DOHH2 (cell line): ENCODE measurements around the gene RBM18.

Experiments used
- H3F3A ChIP-seq: fragments of 200-600 bp; sonication (generic), shearing (Covaris generic); 2 replicates; pipeline ENCODE4 v1.6.0; 2016; ENCODE audit warnings: antibody characterized with exemption, mild to moderate bottlenecking; ENCODE audit not compliant: control insufficient read depth, insufficient read depth
- H3K27ac ChIP-seq: fragments of 200-600 bp; sonication (generic); 2 replicates; pipeline ENCODE4 v1.5.1; 2014; ENCODE audit warnings: low read depth, mild to moderate bottlenecking, low read length, moderate library complexity
- H3K27me3 ChIP-seq: fragments of 200-600 bp; sonication (generic); 2 replicates; pipeline ENCODE4 v1.6.1; 2014; ENCODE audit warnings: mild to moderate bottlenecking, low read length, mixed read lengths; ENCODE audit not compliant: control insufficient read depth
- H3K36me3 ChIP-seq: fragments of 200-600 bp; sonication (generic); 2 replicates; pipeline ENCODE4 v1.6.1; 2014; ENCODE audit warnings: mild to moderate bottlenecking, low read length, moderate library complexity, mixed read lengths; ENCODE audit not compliant: control insufficient read depth
- H3K4me1 ChIP-seq: fragments of 200-600 bp; sonication (generic); 2 replicates; pipeline ENCODE4 v1.6.1; 2014; ENCODE audit warnings: mild to moderate bottlenecking, low read length, mixed read lengths; ENCODE audit not compliant: control insufficient read depth
- H3K4me2 ChIP-seq: fragments of 200-600 bp; sonication (generic); 2 replicates; pipeline ENCODE4 v1.6.0; 2014; ENCODE audit warnings: mild to moderate bottlenecking, low read length, moderate library complexity
- H3K4me3 ChIP-seq: fragments of 200-600 bp; sonication (generic); 2 replicates; pipeline ENCODE4 v1.5.1; 2014; ENCODE audit warnings: mild to moderate bottlenecking, low read length, mixed read lengths
- H3K79me2 ChIP-seq: fragments of 200-600 bp; sonication (generic); 2 replicates; pipeline ENCODE4 v1.6.1; 2014; ENCODE audit warnings: mild to moderate bottlenecking, low read length, mixed read lengths; ENCODE audit not compliant: control insufficient read depth
- H3K9me2 ChIP-seq: fragments of 200-600 bp; sonication (generic); replicated peaks from 2 replicates; pipeline ENCODE4 v1.6.1; 2014; ENCODE audit warnings: mild to moderate bottlenecking, low read length, mixed read lengths; ENCODE audit not compliant: control insufficient read depth
- H3K9me3 ChIP-seq: fragments of 200-600 bp; sonication (generic); 2 replicates; pipeline ENCODE4 v1.6.1; 2014; ENCODE audit warnings: antibody characterized with exemption, low read length, mixed read lengths; ENCODE audit not compliant: control insufficient read depth, insufficient read depth
- H4K20me1 ChIP-seq: fragments of 200-600 bp; sonication (generic); 2 replicates; pipeline ENCODE4 v1.6.0; 2014; ENCODE audit warnings: low read depth, mild to moderate bottlenecking, antibody characterized with exemption, low read length, moderate library complexity; ENCODE audit not compliant: control insufficient read depth, insufficient read depth
- EZH2phosphoT487 ChIP-seq: fragments of 200-600 bp; sonication (generic); IDR thresholded peaks from 2 replicates; pipeline ENCODE4 v1.6.1; 2017; ENCODE audit warnings: borderline replicate concordance, mild to moderate bottlenecking, antibody characterized with exemption, low read length, moderate library complexity, mixed read lengths
- TF ChIP-seq, protein P1 (sequence below): fragments of 200-600 bp; sonication (generic); IDR thresholded peaks from one replicate; pipeline ENCODE4 v1.5.1; 2014; ENCODE audit warnings: antibody characterized with exemption, mild to moderate bottlenecking, low read depth, low read length; ENCODE audit not compliant: poor library complexity, severe bottlenecking

Gene RBM18

DNA sequence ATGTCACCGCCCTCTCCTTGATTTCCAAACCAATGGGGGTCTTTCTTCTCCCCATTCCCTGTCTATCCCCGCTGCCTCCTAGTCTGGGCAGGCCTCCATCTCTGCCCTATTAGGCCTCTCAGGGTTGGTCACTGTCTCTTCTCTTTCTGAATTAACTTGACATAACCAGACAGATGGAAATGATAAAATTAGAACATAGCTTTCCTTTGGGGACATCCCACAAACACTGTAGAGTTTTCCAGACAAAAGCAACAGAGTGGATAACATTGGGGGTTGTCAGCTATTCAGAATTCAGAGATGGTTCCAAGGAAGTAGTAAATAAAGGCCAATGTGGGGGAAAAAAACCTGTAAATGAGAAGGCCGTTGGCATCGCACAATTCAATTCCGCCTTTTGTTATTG is 60.6 kb downstream of the RBM18 start:
- Histone ChIP-seq H3K4me3 (no peak overlapping the region), H3K4me1 (no peaks in the 10 kb centered on the region), H3K9me2 (no peaks in the 10 kb centered on the region), H3K27me3 (0 out of 2 replicates have a peak, but pooled peaks cover 6% of the 10 kb centered on the region), H3K4me2 (no peak overlapping the region), H3K9me3 (no peaks in the 10 kb centered on the region), H3K27ac (no peak overlapping the region), H4K20me1 (no peaks in the 10 kb centered on the region), H3F3A (no peaks in the 10 kb centered on the region), H3K79me2 (no peaks in the 10 kb centered on the region), H3K36me3 (no peaks in the 10 kb centered on the region)
- TF ChIP-seq EZH2phosphoT487, result no peak
- TF ChIP-seq, protein P1, sequence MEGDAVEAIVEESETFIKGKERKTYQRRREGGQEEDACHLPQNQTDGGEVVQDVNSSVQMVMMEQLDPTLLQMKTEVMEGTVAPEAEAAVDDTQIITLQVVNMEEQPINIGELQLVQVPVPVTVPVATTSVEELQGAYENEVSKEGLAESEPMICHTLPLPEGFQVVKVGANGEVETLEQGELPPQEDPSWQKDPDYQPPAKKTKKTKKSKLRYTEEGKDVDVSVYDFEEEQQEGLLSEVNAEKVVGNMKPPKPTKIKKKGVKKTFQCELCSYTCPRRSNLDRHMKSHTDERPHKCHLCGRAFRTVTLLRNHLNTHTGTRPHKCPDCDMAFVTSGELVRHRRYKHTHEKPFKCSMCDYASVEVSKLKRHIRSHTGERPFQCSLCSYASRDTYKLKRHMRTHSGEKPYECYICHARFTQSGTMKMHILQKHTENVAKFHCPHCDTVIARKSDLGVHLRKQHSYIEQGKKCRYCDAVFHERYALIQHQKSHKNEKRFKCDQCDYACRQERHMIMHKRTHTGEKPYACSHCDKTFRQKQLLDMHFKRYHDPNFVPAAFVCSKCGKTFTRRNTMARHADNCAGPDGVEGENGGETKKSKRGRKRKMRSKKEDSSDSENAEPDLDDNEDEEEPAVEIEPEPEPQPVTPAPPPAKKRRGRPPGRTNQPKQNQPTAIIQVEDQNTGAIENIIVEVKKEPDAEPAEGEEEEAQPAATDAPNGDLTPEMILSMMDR, result no peak

DNA sequence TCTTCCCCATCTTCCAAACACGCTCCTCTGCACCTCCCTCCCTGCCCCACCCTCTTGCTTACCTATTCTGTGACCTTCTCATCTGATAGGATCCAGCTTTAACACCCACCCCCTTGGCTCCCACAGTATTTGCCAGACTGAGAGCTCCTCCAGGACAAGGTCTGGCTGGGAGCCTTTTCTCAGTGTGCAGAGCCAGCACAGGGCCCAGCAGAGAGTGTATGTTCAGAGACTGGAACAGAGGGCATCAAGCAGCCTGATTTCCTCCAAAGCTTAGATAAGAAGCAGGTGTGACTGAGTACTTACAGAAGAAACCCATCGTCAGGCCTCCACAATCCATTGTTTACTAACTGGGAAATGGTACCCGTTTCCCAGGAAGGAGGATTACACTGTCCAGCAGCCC is 62.5 kb downstream of the RBM18 start:
- TF ChIP-seq, protein P1, result no peak
- no peak for TF ChIP-seq EZH2phosphoT487
- no peaks in the 10 kb centered on the region for H4K20me1 ChIP-seq
- no peaks in the 10 kb centered on the region for H3K4me1 ChIP-seq
- H3K9me2 ChIP-seq, result no peaks in the 10 kb centered on the region
- H3K9me3 ChIP-seq, result no peaks in the 10 kb centered on the region
- no peak overlapping the region for H3K4me2 ChIP-seq
- no peaks in the 10 kb centered on the region for H3K79me2 ChIP-seq
- H3K27me3 ChIP-seq, result 0 out of 2 replicates have a peak, but pooled peaks cover 6% of the 10 kb centered on the region
- no peak overlapping the region for H3K4me3 ChIP-seq
- H3F3A ChIP-seq, result no peaks in the 10 kb centered on the region
- no peaks in the 10 kb centered on the region for H3K36me3 ChIP-seq
- no peak overlapping the region for H3K27ac ChIP-seq

DNA sequence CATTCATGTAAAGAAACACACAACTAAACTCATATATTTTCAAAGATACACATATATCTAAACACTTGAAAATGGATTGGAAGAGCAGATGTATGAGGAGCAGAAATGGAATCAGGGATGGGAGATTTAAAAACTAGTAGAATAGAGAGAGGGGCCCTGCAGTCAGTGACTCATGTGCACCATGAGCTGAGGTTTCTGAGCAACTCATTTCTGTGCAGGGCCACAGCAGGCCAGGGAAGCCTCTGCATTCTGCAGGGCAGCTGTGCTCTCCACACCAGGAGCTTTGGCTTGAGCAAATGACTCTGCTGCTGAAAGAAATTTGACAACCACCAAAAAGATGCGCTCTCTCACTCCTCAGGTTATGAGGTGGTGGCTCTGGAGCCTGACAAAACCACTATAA is 63.0 kb downstream of the RBM18 start:
- no peak overlapping the region for H3K4me2 ChIP-seq
- no peaks in the 10 kb centered on the region for H3K9me2 ChIP-seq
- 0 out of 2 replicates have a peak, but pooled peaks cover 3% of the 10 kb centered on the region for H3K27me3 ChIP-seq
- H3F3A ChIP-seq, result no peaks in the 10 kb centered on the region
- no peak overlapping the region for H3K4me3 ChIP-seq
- H3K79me2 ChIP-seq, result no peaks in the 10 kb centered on the region
- no peak for TF ChIP-seq EZH2phosphoT487
- TF ChIP-seq, protein P1, result no peak
- H3K9me3 ChIP-seq, result no peaks in the 10 kb centered on the region
- no peaks in the 10 kb centered on the region for H4K20me1 ChIP-seq
- H3K4me1 ChIP-seq, result no peaks in the 10 kb centered on the region
- no peaks in the 10 kb centered on the region for H3K36me3 ChIP-seq
- no peak overlapping the region for H3K27ac ChIP-seq
